ENCODE data around the gene MCM6. TPM values are rescaled to one million over a fixed set of nuclear protein-coding genes. Genes with fewer than 3 reads are reported as not detected.

MCM6 gene
- total RNA-seq, 4 donors from 2014 or later = 11.2 to 22.0 (median 13.8) TPM

DNA sequence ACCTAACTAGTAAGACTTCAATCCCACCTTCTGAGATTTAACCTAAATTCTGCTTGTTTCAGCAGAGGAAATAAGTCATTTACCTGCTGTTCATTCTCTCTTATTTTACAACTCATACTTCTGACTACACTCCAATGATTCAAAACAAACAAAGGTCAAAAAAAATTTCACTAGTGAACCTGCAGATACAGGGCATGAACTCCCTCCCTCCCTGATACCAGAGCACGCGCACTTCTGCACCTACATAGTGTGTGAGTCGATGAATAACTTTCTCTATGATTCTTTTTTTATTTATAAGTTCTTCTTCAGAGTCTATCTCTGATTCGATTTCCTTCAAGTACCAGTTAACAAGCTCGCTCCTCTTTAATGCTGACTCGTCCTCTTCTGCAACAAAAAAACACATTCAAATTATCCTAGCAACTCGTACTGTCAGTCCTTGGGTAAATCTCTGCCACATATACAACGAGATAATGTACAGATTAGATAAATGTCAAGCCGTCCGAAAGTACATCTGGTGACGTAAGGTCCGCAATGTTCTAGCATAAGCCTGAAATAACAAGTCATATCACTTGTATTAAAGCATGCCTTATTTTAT lies 31.8 kb downstream of the MCM6 start:
- TF ChIP-seq, protein P1, sequence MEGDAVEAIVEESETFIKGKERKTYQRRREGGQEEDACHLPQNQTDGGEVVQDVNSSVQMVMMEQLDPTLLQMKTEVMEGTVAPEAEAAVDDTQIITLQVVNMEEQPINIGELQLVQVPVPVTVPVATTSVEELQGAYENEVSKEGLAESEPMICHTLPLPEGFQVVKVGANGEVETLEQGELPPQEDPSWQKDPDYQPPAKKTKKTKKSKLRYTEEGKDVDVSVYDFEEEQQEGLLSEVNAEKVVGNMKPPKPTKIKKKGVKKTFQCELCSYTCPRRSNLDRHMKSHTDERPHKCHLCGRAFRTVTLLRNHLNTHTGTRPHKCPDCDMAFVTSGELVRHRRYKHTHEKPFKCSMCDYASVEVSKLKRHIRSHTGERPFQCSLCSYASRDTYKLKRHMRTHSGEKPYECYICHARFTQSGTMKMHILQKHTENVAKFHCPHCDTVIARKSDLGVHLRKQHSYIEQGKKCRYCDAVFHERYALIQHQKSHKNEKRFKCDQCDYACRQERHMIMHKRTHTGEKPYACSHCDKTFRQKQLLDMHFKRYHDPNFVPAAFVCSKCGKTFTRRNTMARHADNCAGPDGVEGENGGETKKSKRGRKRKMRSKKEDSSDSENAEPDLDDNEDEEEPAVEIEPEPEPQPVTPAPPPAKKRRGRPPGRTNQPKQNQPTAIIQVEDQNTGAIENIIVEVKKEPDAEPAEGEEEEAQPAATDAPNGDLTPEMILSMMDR (IDR thresholded peaks at IDR 0.05; ENCODE audit: low read depth) = no peak

DNA sequence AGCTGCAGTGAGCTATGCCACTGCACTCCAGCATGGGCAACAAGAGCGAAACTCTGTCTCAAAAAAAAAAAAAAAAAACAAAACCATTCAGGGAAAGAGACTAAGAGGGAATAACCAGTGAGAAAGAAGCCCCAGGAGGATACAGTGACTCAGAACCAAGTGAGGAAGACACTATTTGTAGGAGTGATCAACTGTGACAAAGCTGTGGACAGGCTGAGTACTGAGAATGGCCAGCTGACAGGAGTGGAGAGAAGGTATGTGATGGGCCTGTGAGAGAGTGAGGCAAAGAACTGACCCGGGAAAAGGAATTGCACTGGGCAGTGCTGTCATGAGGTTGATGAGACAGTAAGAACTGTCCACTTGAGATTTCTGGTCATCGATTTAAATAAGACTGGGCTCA lies 32.6 kb downstream of the MCM6 start:
- TF ChIP-seq, protein P1 (IDR thresholded peaks at IDR 0.05; ENCODE audit: low read depth) = no peak

DNA sequence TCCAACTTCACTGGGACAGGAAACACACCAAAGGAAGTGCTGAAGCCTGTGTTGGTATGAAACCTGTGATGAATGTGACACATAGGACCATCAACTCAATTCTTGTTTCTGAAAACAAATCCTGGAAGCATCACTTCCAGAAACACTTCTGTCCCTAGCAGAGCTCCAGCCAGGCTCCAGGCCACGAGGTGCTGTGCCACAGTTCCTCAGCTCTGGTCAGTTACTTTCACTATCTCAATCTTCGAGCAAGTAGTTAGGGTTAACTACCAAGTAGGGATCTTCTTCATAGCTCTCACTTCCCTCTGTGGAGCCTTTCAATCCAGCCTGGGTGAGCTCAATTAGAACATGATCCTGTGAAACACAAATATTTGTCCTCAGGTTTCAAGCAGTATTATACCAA lies 35.6 kb downstream of the MCM6 start:
- TF ChIP-seq, protein P1 (IDR thresholded peaks at IDR 0.05; ENCODE audit: low read depth) = no peak

DNA sequence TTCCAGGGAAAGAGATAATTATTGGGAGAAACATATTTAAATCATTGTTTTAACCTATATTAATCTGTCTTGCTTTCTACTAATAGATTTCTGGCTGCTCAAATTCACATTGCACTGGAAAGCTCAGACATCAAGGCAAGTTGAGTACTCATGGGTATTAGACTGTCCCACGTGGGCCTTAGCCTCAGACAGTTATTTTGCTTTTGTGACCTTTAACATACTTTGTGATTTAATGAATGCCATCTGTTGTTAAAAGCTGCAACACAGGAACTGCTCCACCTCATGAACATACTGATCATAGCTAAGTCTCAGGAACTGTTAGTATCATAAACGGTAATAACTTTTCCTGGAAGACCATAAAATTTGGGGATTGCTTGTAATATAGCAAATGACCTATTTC lies 36.5 kb downstream of the MCM6 start:
- TF ChIP-seq, protein P1 (IDR thresholded peaks at IDR 0.05; ENCODE audit: low read depth) = no peak

DNA sequence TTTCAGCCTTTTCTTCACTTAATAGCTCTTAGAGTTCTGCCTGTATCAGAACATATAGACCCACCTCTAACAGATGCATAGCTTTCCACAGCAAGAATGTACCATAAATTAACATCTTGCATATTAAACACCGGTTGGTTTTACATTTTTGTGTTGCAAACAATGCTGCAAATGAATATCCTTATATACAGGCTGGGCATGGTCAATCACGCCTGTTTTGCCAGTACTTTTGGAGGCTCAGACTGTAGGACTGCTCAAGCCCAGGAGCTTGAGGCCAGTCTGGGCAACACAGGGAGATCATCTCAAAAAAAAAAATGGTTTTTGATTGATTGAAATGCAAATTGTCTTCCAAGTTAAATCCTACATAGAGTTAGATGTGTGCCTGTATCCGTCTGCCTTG lies 37.7 kb downstream of the MCM6 start:
- TF ChIP-seq, protein P1 (IDR thresholded peaks at IDR 0.05; ENCODE audit: low read depth) = no peak

DNA sequence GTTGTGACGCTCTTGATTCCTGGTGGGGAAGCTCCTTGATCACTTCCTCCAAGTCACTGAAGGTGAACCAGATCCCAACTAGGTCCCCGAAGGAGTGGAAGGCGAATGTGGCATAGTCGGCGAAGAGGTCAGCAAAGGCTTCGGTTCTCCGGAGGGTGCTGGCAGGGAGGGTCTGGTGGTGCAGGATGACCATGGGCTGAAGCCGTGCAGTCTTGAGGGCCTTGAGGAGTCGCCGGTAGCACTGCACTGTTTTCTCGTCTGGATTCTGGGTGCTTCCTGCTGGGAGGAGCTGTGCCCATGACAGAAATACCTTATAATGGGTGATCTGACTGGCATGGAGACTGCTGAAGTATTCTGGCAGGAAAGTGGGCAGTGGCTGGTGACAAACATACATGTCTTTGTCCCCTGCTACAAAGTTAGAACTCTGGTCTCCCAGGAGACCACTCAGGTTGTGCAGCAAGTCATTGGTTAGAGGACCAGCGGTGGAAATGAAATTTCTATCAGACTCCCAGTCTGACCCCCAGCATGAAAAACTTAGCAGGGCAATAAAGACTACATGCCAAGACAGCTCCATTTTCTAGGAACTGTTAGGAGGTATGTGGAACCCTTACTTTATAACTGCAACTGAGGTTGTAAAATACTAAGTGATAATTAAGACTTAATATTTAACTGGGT lies 39.5 kb downstream of the MCM6 start, which contains the start of gene LCT:
Gene LCT (minus strand): TSS at position 589 of the 675 bp plus-strand sequence. CDS start 15 bp downstream, at position 574.
- TF ChIP-seq, protein P1 (IDR thresholded peaks at IDR 0.05; ENCODE audit: low read depth) = no peak

DNA sequence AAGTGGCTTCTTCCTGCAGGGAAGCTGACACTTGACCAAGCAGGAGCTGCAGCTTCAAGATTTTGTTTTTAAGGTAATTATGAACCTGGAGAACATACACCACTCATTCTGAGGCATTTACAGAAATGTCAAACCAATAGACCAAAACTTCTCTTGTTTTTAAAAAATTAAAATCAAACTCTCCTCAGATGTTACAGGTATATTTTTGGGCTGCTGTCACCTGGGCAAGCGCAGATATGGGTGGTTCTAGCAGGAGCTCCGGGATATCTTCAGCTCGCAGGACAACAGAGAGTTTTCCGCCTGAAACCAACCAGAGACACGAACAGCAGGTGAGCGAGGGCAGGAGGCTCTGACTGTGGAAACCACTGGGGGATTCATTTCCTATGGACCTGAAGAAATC lies 43.4 kb downstream of the MCM6 start:
- TF ChIP-seq, protein P1 (IDR thresholded peaks at IDR 0.05; ENCODE audit: low read depth) = no peak

All from subcutaneous adipose tissue (tissue), 4 donors.